Neural cell (in vitro differentiated cells): ENCODE results near the gene RPL27A. TPM values are rescaled to one million over a fixed set of nuclear protein-coding genes. Genes with fewer than 3 reads are reported as not detected.

ENCODE experiments used
- H2AFZ ChIP-seq: fragments of 200-600, 300-800 bp; sonication (generic), shearing (Covaris generic); 2 replicates; pipeline ENCODE4 v1.6.0; 2014; ENCODE audit warnings: low read depth, mild to moderate bottlenecking, antibody characterized with exemption, low read length, moderate library complexity
- H3F3A ChIP-seq: fragments of 200-600 bp; shearing (Covaris generic); 2 replicates; pipeline ENCODE4 v1.6.1; 2016; ENCODE audit warnings: mild to moderate bottlenecking, moderate library complexity, mixed read lengths, antibody characterized with exemption, low read length; ENCODE audit not compliant: insufficient read depth, poor library complexity, severe bottlenecking
- H3K27ac ChIP-seq: fragments of 200-600, 300-800 bp; sonication (generic), shearing (Covaris generic); 2 replicates; pipeline ENCODE4 v1.5.1; 2014; ENCODE audit warnings: mild to moderate bottlenecking, low read length, moderate library complexity
- H3K27me3 ChIP-seq: fragments of 300-800, 200-600 bp; sonication (generic), shearing (Covaris generic); 2 replicates; pipeline ENCODE4 v1.6.0; 2014; ENCODE audit warnings: mild to moderate bottlenecking, low read depth, low read length, moderate library complexity; ENCODE audit not compliant: insufficient read depth
- H3K36me3 ChIP-seq: fragments of 300-800, 200-600 bp; sonication (generic), shearing (Covaris generic); 2 replicates; pipeline ENCODE4 v1.5.1; 2014; ENCODE audit warnings: mild to moderate bottlenecking, antibody characterized with exemption, low read length, moderate library complexity; ENCODE audit not compliant: insufficient read depth
- H3K4me2 ChIP-seq: fragments of 300-800, 200-600 bp; sonication (generic), shearing (Covaris generic); 2 replicates; pipeline ENCODE4 v1.6.0; 2014; ENCODE audit warnings: mild to moderate bottlenecking, low read length
- H3K4me3 ChIP-seq: fragments of 300-800, 200-600 bp; sonication (generic), shearing (Covaris generic); 2 replicates; pipeline ENCODE4 v1.5.1; 2014; ENCODE audit warnings: mild to moderate bottlenecking, low read length, moderate library complexity
- H3K79me2 ChIP-seq: fragments of 200-600 bp; shearing (Covaris generic); replicated peaks from 2 replicates; pipeline ENCODE4 v1.6.0; 2014; ENCODE audit warnings: mild to moderate bottlenecking, low read length, moderate library complexity; ENCODE audit not compliant: insufficient read depth
- H3K9ac ChIP-seq: fragments of 300-800, 200-600 bp; sonication (generic), shearing (Covaris generic); 2 replicates; pipeline ENCODE4 v1.6.1; 2016; ENCODE audit warnings: mild to moderate bottlenecking, low read length, mixed read lengths
- H3K9me2 ChIP-seq: fragments of 200-600 bp; shearing (Covaris generic); 2 replicates; pipeline ENCODE4 v1.6.1; 2016; ENCODE audit warnings: mild to moderate bottlenecking, low read length, mixed read lengths; ENCODE audit not compliant: insufficient read depth
- H3K9me3 ChIP-seq: fragments of 200-600, 300-800 bp; sonication (generic), shearing (Covaris generic); 2 replicates; pipeline ENCODE4 v1.6.1; 2016; ENCODE audit warnings: mild to moderate bottlenecking, mixed run types, low read length, moderate library complexity, mixed read lengths
- H4K20me1 ChIP-seq: fragments of 200-600 bp; shearing (Covaris generic); 2 replicates; pipeline ENCODE4 v1.6.1; 2016; ENCODE audit warnings: mild to moderate bottlenecking, mixed run types; ENCODE audit not compliant: insufficient read depth
- EP300 ChIP-seq: fragments of 450-650 bp; conservative IDR thresholded peaks from 2 replicates; pipeline ENCODE4 v1.6.1; 2014; ENCODE audit warnings: antibody characterized with exemption, mild to moderate bottlenecking, moderate library complexity; ENCODE audit not compliant: poor library complexity, severe bottlenecking
- EZH2 ChIP-seq: fragments of 200-600, 300-800 bp; shearing (Covaris generic), sonication (generic); IDR thresholded peaks from 2 replicates; pipeline ENCODE4 v1.6.1; 2014; ENCODE audit warnings: antibody characterized with exemption, low read length, borderline replicate concordance, mild to moderate bottlenecking; ENCODE audit not compliant: insufficient read depth, poor library complexity, severe bottlenecking
- MXI1 ChIP-seq: fragments of 450-650 bp; conservative IDR thresholded peaks from 2 replicates; pipeline ENCODE4 v1.6.1; 2014; ENCODE audit warnings: antibody characterized with exemption, mild to moderate bottlenecking; ENCODE audit not compliant: poor library complexity, severe bottlenecking
- POLR2AphosphoS5 ChIP-seq: IDR thresholded peaks from 2 replicates; pipeline ENCODE4 v1.6.1; 2012
- RAD21 ChIP-seq: fragments of 450-650 bp; conservative IDR thresholded peaks from 2 replicates; pipeline ENCODE4 v1.6.1; 2014; ENCODE audit warnings: antibody characterized with exemption, mild to moderate bottlenecking, moderate library complexity
- SMC3 ChIP-seq: fragments of 450-650 bp; conservative IDR thresholded peaks from 2 replicates; pipeline ENCODE4 v1.6.1; 2014; ENCODE audit warnings: antibody characterized with exemption, mild to moderate bottlenecking, moderate library complexity; ENCODE audit not compliant: poor library complexity
- TAF1 ChIP-seq: IDR thresholded peaks from 2 replicates; pipeline ENCODE4 v1.6.1; 2012; ENCODE audit warnings: low read depth
- polyA plus RNA-seq: library from polyadenylated mRNA; depleted of rRNA; stranded (reverse); fragments of >200 nt; gene quantifications from 2 replicates; pipeline ENCODE4 v1.2.3, GENCODE V29; 2014
- TF ChIP-seq, protein P1 (sequence below): fragments of 450-650 bp; IDR thresholded peaks from 2 replicates; pipeline ENCODE4 v1.5.1; 2014; ENCODE audit warnings: antibody characterized with exemption, mild to moderate bottlenecking, moderate library complexity; ENCODE audit not compliant: poor library complexity, severe bottlenecking
- TF ChIP-seq, protein P2 (sequence below): IDR thresholded peaks from 2 replicates; pipeline ENCODE4 v1.6.1; 2012; ENCODE audit warnings: borderline replicate concordance

The RPL27A gene
- polyA plus RNA-seq, 1 donor from 2014 or later, result 700 TPM

DNA sequence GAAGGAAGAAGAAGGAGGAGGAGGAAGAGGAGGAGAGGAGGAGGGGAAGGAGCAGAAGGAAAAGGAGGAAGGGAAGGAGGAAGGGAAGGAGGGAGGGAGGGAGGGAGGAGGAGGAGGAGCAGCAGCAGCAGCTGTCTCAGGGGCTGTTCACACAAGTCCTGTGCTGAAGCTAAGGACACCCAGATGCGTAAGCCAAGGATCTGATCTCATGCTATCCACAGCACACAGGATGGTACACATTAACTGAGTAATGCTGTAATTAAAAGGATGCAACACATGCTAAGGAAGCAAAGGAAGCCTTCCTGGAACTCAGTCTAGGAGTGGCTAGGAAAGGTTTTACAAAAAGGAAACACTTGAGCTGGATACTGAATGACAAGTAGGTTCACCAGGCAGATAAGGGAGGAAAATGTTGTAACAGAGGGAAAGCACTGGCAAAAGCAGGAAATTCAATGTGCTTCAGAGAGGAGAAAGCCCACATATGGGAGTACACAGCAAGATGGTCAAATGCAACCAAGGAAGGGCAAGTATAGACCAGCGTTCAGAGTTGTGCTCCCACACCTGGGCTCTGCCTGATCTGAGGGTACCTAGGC lies 32.1 kb upstream of the RPL27A start:
- Histone ChIP-seq H3F3A (no peaks in the 10 kb centered on the region), H2AFZ (no peak overlapping the region), H3K9me2 (no peaks in the 10 kb centered on the region), H3K79me2 (no peaks in the 10 kb centered on the region), H3K4me2 (no peak overlapping the region), H3K9me3 (no peaks in the 10 kb centered on the region), H3K4me3 (no peak overlapping the region), H4K20me1 (no peaks in the 10 kb centered on the region), H3K36me3 (no peaks in the 10 kb centered on the region), H3K27me3 (no peaks in the 10 kb centered on the region), H3K9ac (no peak overlapping the region), H3K27ac (no peak overlapping the region)
- TF ChIP-seq MXI1, result no peak
- no peak for TF ChIP-seq TAF1
- no peak for TF ChIP-seq EP300
- no peak for TF ChIP-seq EZH2
- TF ChIP-seq, protein P1, sequence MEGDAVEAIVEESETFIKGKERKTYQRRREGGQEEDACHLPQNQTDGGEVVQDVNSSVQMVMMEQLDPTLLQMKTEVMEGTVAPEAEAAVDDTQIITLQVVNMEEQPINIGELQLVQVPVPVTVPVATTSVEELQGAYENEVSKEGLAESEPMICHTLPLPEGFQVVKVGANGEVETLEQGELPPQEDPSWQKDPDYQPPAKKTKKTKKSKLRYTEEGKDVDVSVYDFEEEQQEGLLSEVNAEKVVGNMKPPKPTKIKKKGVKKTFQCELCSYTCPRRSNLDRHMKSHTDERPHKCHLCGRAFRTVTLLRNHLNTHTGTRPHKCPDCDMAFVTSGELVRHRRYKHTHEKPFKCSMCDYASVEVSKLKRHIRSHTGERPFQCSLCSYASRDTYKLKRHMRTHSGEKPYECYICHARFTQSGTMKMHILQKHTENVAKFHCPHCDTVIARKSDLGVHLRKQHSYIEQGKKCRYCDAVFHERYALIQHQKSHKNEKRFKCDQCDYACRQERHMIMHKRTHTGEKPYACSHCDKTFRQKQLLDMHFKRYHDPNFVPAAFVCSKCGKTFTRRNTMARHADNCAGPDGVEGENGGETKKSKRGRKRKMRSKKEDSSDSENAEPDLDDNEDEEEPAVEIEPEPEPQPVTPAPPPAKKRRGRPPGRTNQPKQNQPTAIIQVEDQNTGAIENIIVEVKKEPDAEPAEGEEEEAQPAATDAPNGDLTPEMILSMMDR, result no peak
- no peak for TF ChIP-seq RAD21

DNA sequence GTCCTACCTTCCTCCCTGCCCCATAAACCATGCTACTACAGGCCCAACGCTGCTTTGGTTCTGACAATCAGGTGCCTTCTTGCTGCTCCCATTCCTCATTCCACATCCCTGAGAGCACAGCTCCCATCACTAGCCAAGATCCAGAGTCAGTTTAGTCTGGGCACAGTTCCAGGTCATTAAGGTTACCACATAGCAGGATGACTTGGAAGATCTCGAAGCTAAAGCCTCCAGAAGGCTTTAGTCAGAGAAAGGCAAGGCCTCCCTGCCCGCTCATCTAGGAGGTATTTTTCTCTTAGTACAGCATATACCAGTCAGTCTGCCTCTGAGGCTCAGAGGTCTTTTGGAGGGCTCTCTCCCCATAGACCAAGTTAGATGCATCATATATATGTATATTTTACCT lies 30.5 kb upstream of the RPL27A start:
- no peak for TF ChIP-seq EZH2
- TF ChIP-seq POLR2AphosphoS5, result no peak
- TF ChIP-seq MXI1, result no peak
- TF ChIP-seq, protein P1, result no peak
- TF ChIP-seq, protein P2, sequence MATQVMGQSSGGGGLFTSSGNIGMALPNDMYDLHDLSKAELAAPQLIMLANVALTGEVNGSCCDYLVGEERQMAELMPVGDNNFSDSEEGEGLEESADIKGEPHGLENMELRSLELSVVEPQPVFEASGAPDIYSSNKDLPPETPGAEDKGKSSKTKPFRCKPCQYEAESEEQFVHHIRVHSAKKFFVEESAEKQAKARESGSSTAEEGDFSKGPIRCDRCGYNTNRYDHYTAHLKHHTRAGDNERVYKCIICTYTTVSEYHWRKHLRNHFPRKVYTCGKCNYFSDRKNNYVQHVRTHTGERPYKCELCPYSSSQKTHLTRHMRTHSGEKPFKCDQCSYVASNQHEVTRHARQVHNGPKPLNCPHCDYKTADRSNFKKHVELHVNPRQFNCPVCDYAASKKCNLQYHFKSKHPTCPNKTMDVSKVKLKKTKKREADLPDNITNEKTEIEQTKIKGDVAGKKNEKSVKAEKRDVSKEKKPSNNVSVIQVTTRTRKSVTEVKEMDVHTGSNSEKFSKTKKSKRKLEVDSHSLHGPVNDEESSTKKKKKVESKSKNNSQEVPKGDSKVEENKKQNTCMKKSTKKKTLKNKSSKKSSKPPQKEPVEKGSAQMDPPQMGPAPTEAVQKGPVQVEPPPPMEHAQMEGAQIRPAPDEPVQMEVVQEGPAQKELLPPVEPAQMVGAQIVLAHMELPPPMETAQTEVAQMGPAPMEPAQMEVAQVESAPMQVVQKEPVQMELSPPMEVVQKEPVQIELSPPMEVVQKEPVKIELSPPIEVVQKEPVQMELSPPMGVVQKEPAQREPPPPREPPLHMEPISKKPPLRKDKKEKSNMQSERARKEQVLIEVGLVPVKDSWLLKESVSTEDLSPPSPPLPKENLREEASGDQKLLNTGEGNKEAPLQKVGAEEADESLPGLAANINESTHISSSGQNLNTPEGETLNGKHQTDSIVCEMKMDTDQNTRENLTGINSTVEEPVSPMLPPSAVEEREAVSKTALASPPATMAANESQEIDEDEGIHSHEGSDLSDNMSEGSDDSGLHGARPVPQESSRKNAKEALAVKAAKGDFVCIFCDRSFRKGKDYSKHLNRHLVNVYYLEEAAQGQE, result no peak
- TF ChIP-seq TAF1, result no peak
- no peak for TF ChIP-seq RAD21
- no peak for TF ChIP-seq EP300
- no peak for TF ChIP-seq SMC3
- Histone ChIP-seq H3K4me3 (no peak overlapping the region), H4K20me1 (no peaks in the 10 kb centered on the region), H3F3A (no peaks in the 10 kb centered on the region), H3K9me2 (no peaks in the 10 kb centered on the region), H3K4me2 (no peak overlapping the region), H3K36me3 (no peaks in the 10 kb centered on the region), H2AFZ (no peak overlapping the region), H3K27ac (no peak overlapping the region), H3K79me2 (no peaks in the 10 kb centered on the region), H3K27me3 (no peaks in the 10 kb centered on the region), H3K9me3 (no peaks in the 10 kb centered on the region), H3K9ac (no peak overlapping the region)
